Measurements from ENCODE around the gene GAS7. TPM values are rescaled to one million over a fixed set of nuclear protein-coding genes. Genes with fewer than 3 reads are reported as not detected.

GAS7 gene
- total RNA-seq, 1 experiment from 2014 or later: 12.3 TPM

DNA sequence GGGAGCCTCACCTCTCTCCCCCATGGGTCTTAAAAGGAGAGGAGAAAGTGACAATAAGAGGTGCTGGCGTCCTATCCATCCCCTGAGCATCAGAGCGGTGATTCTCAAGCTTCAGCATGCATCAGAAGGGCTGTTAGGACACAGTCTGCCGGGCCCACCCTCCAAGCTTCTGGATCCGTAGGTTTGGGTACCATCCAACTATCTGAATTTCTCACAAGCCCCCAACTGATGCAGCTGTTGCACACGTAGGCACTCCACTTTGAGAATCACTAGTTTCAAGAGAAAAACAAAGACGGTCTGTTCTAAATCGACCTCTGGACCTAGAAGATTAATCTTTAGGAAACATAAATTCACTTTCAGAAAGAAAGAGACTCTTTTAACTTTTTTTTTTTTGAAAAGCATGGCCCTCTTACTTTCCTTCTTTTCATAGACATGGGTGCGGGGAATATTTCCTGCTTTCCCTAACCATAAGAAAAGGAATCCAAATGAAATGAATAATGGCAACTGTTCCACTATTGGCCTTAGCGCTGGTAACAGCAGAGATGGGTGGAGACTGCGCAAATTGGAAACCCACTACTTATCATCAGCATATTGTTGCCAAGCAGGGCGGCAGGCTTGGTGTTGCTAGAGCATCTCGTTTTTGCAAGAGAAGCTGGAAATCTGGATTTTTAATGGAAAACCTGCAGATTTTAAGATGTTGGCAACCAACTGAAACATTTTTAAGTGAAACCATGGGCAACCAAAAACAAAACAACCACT lies 144.4 kb downstream of the GAS7 start:
- no peaks in the 10 kb centered on the region; the same call in 1 of the 2 replicates for H3K27me3 Mint-ChIP-seq (ENCODE audit: low read depth)
- ATAC-seq: no peak
- no peak for DNase-seq (ENCODE audit: low spot score)
- H3K9me3 Mint-ChIP-seq: peaks cover 9% of the 10 kb centered on the region
- H3K36me3 Mint-ChIP-seq: no peaks in the 10 kb centered on the region; the same call in 1 of the 2 replicates
- H3K4me1 Mint-ChIP-seq: peaks cover 6% of the 10 kb centered on the region; the same call in 1 of the 2 replicates
- H3K4me3 Mint-ChIP-seq: no peak overlapping the region
- no peak overlapping the region for H3K27ac Mint-ChIP-seq
- TF ChIP-seq, protein P1, sequence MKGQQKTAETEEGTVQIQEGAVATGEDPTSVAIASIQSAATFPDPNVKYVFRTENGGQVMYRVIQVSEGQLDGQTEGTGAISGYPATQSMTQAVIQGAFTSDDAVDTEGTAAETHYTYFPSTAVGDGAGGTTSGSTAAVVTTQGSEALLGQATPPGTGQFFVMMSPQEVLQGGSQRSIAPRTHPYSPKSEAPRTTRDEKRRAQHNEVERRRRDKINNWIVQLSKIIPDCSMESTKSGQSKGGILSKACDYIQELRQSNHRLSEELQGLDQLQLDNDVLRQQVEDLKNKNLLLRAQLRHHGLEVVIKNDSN (CRISPR knock-in tag; IDR thresholded peaks at IDR 0.05): no peak
- TF ChIP-seq, protein P2, sequence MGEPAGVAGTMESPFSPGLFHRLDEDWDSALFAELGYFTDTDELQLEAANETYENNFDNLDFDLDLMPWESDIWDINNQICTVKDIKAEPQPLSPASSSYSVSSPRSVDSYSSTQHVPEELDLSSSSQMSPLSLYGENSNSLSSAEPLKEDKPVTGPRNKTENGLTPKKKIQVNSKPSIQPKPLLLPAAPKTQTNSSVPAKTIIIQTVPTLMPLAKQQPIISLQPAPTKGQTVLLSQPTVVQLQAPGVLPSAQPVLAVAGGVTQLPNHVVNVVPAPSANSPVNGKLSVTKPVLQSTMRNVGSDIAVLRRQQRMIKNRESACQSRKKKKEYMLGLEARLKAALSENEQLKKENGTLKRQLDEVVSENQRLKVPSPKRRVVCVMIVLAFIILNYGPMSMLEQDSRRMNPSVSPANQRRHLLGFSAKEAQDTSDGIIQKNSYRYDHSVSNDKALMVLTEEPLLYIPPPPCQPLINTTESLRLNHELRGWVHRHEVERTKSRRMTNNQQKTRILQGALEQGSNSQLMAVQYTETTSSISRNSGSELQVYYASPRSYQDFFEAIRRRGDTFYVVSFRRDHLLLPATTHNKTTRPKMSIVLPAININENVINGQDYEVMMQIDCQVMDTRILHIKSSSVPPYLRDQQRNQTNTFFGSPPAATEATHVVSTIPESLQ (CRISPR knock-in tag; IDR thresholded peaks at IDR 0.05): no peak
- TF ChIP-seq, protein P3, sequence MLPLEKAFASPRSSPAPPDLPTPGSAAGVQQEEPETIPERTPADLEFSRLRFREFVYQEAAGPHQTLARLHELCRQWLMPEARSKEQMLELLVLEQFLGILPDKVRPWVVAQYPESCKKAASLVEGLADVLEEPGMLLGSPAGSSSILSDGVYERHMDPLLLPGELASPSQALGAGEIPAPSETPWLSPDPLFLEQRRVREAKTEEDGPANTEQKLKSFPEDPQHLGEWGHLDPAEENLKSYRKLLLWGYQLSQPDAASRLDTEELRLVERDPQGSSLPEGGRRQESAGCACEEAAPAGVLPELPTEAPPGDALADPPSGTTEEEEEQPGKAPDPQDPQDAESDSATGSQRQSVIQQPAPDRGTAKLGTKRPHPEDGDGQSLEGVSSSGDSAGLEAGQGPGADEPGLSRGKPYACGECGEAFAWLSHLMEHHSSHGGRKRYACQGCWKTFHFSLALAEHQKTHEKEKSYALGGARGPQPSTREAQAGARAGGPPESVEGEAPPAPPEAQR (CRISPR knock-in tag; IDR thresholded peaks at IDR 0.05): no peak
- ChIA-PET CTCF (no interaction called here), POLR2A (no interaction called here)

DNA sequence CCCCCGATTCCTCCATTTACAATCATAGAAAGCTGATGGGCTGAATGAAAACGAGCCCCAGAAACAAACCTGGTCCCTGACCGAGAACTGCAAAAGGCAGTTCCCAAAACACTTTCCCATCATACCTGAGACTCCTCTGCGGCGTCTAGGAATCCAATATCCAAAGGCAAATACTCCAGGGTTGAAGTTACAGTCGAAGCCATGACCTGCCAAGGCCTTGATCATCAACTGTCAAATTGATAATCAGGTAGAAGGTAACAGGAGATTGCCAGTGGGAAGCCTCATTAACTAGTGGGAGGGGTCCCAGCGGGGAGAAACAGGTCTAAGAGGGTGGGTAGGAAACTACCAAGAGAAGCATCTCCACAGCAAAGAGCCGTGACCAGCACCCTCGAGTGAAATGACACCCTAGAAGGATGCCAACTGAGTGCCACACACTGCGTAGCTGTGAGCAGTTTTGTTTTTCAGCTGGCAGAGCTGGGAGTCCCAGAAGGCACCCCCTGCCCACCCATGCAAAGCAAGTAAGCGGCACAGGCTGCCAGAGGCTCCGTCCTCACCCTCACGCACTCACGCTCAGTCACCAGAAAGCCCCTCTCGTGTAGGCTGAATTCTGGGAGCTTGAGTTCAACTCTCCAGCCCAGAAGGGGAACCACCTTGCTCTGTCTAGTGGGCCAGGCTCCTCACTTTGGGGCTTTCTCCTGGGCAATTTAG lies 146.1 kb downstream of the GAS7 start:
- TF ChIP-seq, protein P2 (CRISPR knock-in tag; IDR thresholded peaks at IDR 0.05): no peak
- TF ChIP-seq, protein P4, sequence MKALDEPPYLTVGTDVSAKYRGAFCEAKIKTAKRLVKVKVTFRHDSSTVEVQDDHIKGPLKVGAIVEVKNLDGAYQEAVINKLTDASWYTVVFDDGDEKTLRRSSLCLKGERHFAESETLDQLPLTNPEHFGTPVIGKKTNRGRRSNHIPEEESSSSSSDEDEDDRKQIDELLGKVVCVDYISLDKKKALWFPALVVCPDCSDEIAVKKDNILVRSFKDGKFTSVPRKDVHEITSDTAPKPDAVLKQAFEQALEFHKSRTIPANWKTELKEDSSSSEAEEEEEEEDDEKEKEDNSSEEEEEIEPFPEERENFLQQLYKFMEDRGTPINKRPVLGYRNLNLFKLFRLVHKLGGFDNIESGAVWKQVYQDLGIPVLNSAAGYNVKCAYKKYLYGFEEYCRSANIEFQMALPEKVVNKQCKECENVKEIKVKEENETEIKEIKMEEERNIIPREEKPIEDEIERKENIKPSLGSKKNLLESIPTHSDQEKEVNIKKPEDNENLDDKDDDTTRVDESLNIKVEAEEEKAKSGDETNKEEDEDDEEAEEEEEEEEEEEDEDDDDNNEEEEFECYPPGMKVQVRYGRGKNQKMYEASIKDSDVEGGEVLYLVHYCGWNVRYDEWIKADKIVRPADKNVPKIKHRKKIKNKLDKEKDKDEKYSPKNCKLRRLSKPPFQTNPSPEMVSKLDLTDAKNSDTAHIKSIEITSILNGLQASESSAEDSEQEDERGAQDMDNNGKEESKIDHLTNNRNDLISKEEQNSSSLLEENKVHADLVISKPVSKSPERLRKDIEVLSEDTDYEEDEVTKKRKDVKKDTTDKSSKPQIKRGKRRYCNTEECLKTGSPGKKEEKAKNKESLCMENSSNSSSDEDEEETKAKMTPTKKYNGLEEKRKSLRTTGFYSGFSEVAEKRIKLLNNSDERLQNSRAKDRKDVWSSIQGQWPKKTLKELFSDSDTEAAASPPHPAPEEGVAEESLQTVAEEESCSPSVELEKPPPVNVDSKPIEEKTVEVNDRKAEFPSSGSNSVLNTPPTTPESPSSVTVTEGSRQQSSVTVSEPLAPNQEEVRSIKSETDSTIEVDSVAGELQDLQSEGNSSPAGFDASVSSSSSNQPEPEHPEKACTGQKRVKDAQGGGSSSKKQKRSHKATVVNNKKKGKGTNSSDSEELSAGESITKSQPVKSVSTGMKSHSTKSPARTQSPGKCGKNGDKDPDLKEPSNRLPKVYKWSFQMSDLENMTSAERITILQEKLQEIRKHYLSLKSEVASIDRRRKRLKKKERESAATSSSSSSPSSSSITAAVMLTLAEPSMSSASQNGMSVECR (CRISPR knock-in tag; IDR thresholded peaks at IDR 0.05; ENCODE audit: borderline replicate concordance): no peak
- TF ChIP-seq, protein P3 (CRISPR knock-in tag; IDR thresholded peaks at IDR 0.05): no peak
- TF ChIP-seq, protein P5, sequence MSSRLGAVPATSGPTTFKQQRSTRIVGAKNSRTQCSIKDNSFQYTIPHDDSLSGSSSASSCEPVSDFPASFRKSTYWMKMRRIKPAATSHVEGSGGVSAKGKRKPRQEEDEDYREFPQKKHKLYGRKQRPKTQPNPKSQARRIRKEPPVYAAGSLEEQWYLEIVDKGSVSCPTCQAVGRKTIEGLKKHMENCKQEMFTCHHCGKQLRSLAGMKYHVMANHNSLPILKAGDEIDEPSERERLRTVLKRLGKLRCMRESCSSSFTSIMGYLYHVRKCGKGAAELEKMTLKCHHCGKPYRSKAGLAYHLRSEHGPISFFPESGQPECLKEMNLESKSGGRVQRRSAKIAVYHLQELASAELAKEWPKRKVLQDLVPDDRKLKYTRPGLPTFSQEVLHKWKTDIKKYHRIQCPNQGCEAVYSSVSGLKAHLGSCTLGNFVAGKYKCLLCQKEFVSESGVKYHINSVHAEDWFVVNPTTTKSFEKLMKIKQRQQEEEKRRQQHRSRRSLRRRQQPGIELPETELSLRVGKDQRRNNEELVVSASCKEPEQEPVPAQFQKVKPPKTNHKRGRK (CRISPR knock-in tag; IDR thresholded peaks at IDR 0.05; ENCODE audit: borderline replicate concordance): no peak
- TF ChIP-seq MXD4 (CRISPR knock-in tag; IDR thresholded peaks at IDR 0.05; ENCODE audit: borderline replicate concordance) (no peak), ZNF121 (CRISPR knock-in tag; IDR thresholded peaks at IDR 0.05) (no peak)
- Mint-ChIP-seq H3K4me3 (no peak overlapping the region), H3K27me3 (ENCODE audit: low read depth) (no peaks in the 10 kb centered on the region), H3K9me3 (peaks cover 4% of the 10 kb centered on the region; the same call in 1 of the 2 replicates), H3K4me1 (peaks cover 14% of the 10 kb centered on the region), H3K27ac (no peak overlapping the region), H3K36me3 (no peaks in the 10 kb centered on the region; the same call in 1 of the 2 replicates)
- DNase-seq (ENCODE audit: low spot score) (no peak), ATAC-seq (no peak)
- ChIA-PET CTCF (no interaction called here), POLR2A (no interaction called here)

Measured in WTC11 (cell line).